Astrocyte (in vitro differentiated cells and primary cell): ENCODE data around the gene TBX2.

Source experiments
- CTCF ChIP-seq: IDR thresholded peaks from 2 replicates; pipeline ENCODE4 v1.5.1; 2011; ENCODE audit warnings: low read depth, mild to moderate bottlenecking, inconsistent platforms, low read length, moderate library complexity; ENCODE audit not compliant: insufficient read depth
- EZH2 ChIP-seq: IDR thresholded peaks from 2 replicates; pipeline ENCODE4 v1.6.1; 2012; ENCODE audit warnings: mild to moderate bottlenecking, low read length, inconsistent platforms; ENCODE audit not compliant: insufficient read depth

- no peak for TF ChIP-seq CTCF
- no peak for TF ChIP-seq EZH2
These were observed 11.3 kb downstream of the TBX2 start for GRCh38 chr17:61411011-61411260.
